Measurements from ENCODE around the gene INVS.
"Not testable (repeated sequence)": the region's sequence is repeated elsewhere in the genome, so short reads cannot be mapped to it uniquely, and the experiment has no call there.

Gene INVS

DNA sequence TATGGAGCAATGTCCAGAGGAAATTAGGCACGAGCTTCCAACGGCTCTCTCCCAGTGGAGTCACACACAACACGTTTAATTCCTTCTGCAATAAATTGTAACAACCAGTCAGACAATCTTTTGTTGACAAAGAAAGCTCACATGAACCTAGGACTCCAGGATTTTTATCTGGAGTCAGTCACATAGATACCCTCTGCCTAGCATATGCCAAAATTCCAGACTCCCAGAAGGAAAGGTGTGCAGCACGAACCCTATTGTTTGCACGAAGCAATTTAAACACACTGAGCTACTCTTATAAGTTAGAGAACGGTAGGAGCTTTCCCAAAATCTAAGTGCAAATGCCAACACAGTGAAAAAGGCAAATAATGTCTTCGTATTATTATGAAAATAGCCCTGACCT lies 186.6 kb downstream of the INVS start:
- no peak for DNase-seq

DNA sequence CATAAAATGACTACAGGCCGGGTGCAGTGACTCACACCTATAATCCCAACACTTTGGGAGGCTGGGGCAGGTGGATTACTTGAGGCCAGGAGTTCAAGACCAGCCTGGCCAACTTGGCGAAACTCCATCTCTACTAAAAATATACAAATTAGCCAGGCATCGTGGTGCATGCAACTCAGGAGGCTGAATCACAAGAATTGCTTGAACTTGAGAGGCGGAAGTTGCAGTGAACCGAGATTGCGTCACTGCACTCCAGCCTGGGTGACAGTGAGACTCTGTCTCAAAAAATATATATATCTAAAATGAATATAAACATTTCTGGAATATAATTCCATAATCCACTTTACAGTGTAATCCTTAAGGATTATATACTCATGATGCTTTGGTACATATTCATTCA lies 187.2 kb downstream of the INVS start:
- no peak for DNase-seq

DNA sequence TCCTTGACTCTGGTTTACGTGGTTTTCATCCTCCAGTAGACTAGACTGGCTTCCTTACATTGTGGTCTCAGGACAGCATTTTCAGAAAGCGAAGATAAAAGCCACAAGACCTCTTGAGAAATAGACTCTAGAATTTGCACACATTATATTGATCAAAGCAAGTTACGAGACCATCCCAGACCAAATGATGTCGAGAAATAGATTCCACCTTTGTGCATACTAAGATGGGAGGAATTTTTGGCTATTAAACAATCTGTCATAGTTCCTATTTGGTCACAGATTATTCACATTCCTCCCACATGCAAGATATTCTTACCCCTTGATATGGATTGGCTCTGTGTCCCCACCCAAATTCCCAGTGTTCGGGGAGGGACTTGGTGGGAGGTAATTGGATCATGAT lies 188.1 kb downstream of the INVS start:
- DNase-seq: no peak

DNA sequence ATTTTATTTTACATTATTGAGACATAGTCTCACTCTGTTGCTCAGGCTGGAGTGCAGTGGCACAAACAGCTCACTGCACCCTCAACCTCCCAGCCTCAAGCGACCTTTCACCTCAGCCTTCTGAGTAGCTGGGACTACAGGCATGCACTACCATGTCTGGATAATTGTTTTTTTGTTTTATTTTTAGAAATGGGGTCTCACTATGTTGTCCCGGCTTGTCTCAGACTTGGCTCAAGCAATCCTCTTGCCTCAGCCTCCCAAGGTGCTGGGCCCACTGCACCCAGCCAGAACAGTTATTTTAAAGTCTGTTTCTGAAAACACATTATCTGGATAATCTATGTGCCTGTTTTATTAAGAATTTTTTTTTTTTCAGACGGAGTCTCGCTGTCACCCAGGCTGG lies 191.7 kb downstream of the INVS start:
- DNase-seq: no peak

DNA sequence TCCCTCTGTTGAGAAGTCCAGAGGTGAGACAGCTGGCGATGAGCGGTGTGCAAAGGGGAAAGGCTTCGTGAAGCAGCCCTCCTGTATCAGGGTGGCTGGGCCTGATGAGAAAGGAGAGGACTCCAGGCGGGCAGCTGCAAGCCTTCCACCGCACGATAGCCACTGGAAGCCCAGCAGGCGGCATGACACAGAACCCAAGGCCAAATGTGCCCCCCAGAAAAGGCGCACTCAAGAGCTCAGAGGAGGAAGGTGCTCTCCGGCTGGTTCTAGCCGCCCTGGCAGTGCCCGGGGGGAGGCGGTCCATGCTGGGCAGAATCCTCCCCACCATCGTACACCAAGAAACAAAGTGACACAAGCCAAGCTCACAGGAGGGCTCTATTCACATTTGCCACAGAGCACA lies 193.4 kb downstream of the INVS start:
- no peak for DNase-seq

DNA sequence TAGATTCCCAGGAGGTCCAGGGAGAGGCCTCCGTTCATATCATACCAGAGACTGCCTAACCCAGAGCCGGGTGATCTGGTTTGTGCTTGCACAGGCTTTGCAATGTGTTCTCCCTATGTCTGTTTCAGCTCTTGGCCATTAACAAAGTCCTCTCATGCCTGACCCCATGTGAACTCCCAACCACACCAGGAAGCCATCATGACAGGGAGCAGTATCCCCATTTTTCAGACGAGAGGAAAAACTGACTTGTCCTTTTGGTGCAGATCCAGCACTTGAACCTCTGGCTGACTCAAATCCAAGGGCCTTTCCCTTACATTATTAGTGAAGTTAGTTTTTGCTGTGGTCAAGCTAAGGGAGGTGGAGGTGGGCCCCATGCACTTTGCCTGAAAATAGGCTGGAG lies 195.3 kb downstream of the INVS start:
- no peak for DNase-seq

DNA sequence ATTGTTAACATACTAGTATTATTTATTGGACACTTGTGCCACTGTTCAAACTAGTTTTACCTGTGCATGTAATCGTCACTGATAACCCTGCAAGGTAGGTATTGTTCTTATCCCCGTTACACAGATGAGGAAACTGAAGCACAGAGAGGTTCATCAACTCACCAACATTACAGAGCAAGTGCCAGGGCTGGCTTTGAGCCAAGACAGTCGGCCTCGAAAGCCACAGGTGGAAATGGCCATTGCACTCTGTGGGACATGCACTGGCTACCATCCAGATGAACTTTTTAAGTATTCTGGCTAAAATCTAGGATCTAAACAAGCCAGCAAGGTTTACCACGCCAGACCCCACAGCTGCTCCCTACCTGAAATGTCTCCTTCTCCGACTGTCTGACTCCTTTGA lies 195.8 kb downstream of the INVS start:
- DNase-seq: no peak

DNA sequence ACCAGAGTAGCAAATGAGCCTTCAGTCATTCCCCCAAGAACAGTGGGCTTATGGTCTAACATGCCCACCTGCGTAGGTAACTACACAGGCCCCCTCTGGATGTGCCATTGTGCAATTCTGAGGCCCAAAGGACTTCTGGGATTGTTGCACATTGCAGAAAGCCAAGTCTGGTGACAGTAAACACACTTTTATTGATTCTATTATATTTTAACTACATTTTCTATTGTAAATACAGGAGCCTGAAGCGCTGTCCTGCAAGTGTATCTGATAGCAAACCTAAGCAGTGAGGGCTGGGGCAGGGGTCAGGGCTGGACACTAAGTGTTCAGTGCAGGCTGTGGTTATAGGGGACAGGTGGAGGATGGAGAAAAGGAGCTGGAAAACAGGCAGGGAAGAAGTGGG lies 196.2 kb downstream of the INVS start:
- no peak for DNase-seq

DNA sequence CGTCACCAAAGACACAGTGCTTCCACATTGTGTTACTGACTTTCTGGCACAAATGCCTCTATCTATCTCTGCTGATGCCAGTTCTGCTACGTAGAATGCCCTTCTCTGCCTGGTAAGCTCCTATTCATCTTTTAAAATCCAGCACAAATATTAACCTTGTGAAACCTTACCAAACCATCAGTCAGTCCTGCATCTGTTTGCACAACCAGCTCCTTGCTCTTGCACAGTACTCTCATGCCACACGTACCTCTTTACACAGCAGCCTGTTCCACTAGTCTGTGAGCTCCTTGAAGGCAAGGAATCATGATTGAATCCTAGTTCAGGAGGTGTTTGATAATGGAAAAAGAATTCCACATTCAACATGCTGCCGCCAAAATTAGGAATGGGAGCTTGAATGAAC lies 197.4 kb downstream of the INVS start:
- DNase-seq: no peak

DNA sequence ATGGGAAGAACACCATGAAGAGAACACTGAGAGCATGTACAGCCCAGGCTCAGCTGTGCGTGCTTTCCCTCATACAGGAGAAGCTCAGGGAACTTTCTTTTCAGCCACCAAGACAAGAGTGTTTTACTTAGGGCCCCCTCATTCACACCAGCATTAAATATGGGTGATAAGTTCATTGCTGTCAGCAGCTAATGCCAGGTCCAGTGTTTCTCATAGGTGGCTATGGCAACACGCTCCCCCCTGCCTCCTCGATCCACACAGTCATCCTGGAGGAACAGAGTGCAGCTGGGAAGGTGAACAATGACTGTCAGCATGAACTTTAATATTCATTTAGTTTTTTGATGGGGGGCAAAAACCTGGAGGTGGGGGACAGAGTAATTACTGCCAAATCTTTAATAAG lies 199.3 kb downstream of the INVS start:
- no peak for DNase-seq

DNA sequence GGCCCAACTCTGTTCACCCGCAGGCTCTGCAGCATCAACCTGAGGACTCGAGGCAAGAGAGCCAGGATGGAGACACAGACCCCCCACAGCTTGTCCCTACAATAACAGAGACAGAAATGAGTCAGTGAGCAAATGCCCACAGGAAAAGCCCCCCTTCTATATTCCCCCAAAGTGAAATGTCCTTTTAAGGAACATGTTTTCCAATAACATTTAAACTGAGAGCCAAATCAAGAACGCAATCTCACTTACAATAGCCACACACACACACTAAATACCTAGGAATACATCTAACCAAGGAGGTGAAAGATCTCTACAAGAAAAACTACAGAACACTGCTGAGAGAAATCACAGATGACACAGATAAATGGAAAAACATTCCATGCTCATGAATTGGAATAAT lies 204.7 kb downstream of the INVS start:
- no peak for DNase-seq

DNA sequence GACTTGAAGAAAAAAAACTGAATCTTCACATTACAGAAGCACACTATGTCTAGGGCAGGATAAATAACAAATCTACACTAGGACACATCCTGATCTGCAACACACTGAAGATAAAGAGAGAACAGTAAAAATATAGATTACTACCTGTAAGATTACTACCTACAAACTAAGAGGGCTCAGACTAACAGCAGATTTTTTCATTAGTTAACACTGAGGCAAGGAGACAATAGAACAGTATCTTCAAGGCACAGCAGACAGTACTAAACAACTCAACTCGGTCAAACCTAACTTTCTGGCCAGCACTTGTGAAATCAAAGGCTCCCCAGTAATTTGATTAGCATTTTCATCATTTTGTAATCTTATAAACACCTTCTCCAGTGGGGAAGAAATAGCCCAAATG lies 207.2 kb downstream of the INVS start:
- no peak for DNase-seq

DNA sequence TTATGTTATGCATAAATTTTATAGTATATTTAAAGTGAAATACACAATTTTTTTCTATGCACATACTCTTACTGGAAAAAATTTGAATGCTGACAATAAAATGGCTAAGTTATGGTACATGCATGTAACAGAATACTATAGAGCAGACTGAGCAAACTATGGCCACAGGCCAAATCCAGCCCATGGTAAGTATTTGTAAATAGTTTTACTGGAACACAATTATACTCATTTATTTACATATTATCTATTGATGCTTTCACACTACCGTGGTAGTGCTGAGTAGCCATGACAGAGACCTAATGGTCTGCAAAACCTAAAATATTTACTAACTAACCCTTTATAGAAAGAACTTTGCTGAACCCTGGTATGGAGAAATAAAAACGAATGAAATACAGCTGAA lies 208.0 kb downstream of the INVS start:
- DNase-seq: no peak

DNA sequence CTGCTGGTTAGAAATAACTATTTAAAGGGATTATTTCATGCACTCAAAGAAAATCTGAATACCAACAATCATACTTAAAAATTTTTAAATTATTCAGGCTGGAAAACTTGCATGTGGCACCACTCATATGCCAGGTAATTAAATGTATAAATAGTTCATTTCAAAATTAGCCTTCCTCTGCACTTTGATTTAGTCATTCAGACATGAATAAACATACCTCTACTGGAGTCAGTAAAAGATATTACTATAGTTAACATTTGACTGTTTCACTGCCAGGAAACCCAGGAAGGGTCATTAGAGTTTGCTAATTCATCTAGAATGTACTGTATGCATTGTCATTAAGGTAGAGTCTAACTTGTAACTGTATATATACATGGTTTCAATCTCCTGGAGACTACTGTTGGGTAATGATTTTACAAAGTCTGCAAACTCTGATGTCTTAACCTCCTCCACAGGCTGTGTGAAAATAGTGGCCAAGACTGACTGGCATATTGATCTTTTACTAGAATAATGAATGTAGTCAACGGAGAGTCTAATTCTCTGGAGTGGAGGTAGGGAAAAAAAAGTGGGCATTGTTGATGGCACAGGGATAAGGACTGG lies 210.0 kb downstream of the INVS start:
- DNase-seq: no peak

DNA sequence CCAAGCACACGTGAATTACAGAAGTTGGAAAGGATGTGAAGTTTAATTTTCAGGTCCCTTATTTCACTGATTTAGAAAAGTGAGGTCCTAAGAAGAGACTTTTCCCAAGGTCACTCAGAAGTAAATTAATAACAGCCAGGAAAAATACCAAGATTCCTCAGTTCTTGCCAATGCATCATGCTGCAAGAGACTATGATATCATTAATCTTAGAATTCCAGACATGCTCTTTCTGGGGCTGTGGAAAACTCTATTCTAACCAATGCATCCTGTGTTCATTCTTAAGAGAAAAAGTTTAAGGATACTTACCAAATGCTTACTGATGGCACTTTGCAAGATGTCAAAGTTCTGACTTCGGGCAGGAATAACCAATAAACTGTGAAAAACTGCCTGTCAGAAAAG lies 210.9 kb downstream of the INVS start:
- DNase-seq: no peak

DNA sequence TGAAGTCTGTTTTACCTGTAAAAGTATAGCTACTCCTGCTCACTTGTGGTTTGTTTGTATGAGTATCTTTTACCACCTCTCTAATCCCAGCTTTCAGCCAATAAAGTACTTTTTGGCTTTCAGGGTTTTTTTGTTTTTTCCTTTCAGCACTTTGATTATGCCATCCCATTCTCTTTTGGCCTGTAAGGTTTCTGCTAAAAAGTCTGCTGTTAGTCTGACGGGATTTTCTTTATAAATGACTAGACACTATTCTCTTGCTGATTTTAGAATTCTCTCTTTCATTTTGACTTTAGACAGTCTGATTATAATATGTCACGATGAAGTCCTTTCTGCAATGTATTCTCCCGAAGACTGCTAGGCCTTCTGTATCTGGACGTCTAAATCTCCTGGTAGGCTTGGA lies 216.5 kb downstream of the INVS start:
- DNase-seq: no peak

DNA sequence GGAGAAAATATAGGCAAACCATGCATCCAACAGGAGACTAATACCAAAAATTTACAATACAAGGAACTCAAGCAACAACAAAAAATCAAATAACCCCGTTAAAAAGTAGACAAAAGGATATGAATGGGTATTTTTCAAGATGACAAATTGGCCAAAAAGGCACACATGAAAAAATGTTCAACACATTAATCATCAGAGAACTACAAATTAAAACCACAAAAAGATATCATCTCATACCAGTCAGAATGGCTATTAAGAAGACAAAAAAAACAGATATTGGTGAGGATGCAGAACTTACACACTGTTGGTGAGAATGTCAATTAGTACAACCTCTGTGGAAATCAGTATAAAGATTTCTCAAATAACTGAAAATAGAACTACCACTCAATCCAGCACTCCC lies 218.7 kb downstream of the INVS start:
- DNase-seq: no peak

DNA sequence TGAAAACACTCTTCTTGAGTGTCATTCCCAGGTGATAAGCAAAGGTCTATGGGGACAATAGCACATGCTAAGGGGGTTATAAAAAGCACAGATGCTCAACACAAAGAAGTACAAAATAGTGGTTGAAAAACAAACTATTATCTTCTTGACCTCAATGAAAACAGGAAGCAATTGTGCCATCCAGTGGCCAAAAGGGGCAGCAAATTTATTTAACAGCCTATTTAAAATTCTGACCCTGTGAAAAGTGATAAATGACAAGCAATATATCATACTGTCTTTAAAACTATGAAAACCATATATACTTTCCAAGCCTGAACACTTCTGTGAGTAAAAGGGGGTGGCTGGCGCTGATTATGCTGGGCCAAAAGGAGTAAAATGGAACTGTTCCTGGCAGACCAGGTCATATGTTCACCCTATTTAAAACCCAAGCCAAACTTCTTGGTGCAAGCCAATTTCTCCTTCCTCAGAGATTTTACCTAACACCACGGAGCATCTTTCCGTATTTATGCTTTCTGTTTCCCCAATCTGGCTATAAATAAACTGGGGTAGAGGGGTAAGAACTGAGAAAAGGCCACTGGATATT lies 224.0 kb downstream of the INVS start:
- no peak for DNase-seq

DNA sequence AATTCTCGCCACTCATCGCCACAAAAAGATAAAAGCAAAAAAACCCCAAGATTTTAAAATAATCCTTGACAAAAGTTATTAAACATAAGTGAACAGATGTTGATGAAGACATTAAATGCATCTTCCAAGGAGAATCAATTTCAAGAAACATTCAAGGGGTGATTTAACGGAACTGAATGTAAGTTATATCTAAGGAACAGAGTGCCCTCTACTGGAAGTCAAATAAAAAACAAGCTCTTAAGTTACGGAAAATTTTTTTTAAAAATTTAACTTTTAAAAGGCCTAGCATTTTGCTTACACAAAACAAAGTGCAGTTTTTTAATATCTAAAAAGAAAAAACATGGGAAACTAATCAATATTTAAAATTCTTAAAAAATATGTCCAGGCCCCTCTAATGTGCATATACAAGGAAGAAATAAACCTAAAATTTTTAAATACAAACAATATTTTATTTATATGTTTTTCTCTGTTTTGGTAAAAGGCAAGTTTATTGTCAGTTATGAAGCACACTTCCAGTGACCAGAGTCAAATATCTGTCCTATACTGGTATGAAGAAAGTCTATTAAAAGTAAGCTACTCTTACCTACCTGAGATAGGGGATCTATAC lies 225.7 kb downstream of the INVS start:
- DNase-seq: no peak

DNA sequence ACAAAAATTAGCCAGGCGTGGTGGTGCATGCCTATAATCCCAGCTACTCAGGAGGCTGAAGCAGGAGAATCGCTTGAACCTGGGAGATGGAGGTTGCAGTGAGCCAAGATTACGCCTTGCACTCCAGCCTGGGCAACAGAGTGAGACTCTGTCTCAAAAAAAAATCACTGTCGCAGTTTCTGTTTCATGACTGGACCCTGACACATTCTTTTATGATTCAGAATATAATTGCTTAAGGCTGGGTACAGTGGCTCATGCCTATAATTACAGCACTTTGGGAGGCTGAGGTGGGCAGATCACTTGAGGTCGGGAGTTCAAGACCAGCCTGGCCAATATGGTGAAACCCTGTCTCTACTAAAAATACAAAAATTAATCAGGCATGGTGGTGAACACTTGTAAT lies 239.7 kb downstream of the INVS start:
- not testable (repeated sequence) for DNase-seq

DNA sequence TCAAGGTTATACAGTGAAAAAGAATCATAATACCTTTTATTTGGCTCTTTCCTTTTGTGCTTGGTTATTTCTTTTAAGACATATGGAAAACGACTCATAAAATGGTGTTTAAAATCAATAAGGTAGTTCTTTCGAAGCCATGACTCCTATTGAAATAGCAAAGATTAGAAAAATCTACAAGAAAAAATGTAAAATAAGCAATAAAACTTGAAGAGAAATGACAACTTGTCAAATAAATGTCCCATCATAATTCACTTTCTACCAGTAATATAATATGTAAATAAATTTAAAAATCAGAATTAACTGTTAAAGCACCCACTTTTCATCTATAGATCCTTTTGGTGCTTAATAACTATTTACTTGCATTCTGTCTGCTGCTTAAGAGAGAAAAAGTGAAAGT lies 241.2 kb downstream of the INVS start:
- no peak for DNase-seq

DNA sequence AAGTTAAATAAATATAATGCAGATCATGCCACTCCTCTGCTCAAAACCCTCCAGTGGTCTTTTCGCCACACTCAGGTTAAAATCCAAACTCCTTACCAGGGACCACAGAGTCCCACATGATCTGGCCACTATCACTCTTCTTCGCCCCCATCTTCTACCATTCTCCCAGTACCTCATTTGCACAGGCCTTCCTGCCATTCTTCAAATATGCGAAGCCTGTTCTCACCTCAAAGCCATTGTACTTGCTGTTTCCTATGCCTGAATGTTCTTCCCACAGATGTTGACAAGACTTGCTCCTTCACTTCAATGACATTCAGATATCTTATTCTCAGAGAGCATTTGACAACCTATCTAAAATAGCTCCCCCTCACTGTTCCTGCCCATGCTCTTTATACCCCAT lies 242.8 kb downstream of the INVS start:
- no peak for DNase-seq

DNA sequence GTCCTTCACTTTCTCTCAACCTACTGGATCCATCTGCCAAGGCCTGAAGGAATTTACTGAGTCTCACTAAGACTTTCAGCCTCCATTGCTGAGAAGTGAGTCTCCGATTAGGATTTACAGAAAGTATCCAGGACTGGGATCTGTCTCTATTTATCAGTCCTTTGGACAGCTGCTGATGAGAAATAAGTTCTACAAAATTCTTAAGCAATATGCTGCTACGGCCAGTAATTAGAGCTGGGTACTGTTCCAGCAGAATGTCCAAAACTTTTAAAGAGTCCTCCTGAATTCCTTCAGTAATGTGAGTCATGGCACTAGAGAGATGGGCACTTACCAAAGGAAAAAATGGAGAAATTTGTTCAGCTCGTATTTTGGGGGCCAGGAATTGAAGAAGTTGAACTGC lies 247.8 kb downstream of the INVS start:
- DNase-seq: no peak

DNA sequence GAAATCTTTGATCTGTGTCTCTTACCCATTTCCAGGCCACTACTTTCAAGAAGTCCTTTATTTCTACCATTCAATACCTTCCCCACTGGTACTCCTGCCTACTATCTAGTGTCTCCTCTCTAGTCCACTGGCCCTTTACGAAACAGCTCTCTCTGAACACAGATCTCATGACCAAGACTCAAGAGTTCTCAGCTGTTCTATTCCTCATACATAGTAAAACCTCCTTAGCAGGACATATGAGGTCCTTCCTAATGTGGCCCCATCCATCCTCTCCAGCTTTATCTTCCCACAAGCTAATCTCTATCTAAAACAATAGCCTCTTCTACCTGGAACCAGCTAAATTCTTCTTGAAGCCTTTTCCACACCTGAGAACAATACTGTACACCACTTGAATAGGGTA lies 251.1 kb downstream of the INVS start:
- no peak for DNase-seq
